Measurements from ENCODE around the gene UBA52.

- TF ChIP-seq CTCF (IDR thresholded peaks at IDR 0.05; ENCODE audit: low read length): no peak
- TF ChIP-seq EZH2 (optimal IDR thresholded peaks at IDR 0.05; ENCODE audit: low read depth, low read length): no peak
- no peak for TF ChIP-seq EZH2phosphoT487 (IDR thresholded peaks at IDR 0.05; ENCODE audit: low read length)
Observed at GRCh38 chr19:18612051-18612771, 40.6 kb downstream of the UBA52 start.

Data from MM.1S (cell line).